Esophagus squamous epithelium (tissue), 5 donors: Measurements from ENCODE around the gene TLK1. TPM values are rescaled to one million over a fixed set of nuclear protein-coding genes. Genes with fewer than 3 reads are reported as not detected.

Experiments
- DNase-seq: peaks from one replicate; lab custom pipeline; 2025; lab: John Stamatoyannopoulos, UW
- H3K27ac ChIP-seq, 4 donors: fragments of 200-600 bp; sonication (generic); one replicate each; pipeline ENCODE4 v1.5.1; 2016 to 2019; ENCODE audit warnings: mild to moderate bottlenecking in 1 of 4
- H3K27me3 ChIP-seq, 4 donors: fragments of 200-600 bp; sonication (generic); 1 replicate in 3 of 4; 2 replicates in 1 of 4; pipeline versions ENCODE4 v1.5.1 to v1.6.0; 2017 to 2021; ENCODE audit warnings: antibody characterized with exemption in 1 of 4
- H3K36me3 ChIP-seq, 3 donors: fragments of 200-600 bp; sonication (generic); one replicate each; pipeline ENCODE4 v1.5.1; 2016 to 2019
- H3K4me1 ChIP-seq, 3 donors: fragments of 200-600 bp; sonication (generic); one replicate each; pipeline ENCODE4 v1.5.1; 2017 to 2019
- H3K4me3 ChIP-seq, 4 donors: fragments of 200-600 bp; sonication (generic); 1 replicate in 3 of 4; 2 replicates in 1 of 4; pipeline ENCODE4 v1.5.1; 2016 to 2019; ENCODE audit warnings: mild to moderate bottlenecking in 2 of 4, moderate library complexity in 1 of 4
- H3K9me3 ChIP-seq, 3 donors: fragments of 200-600 bp; sonication (generic); one replicate each; pipeline ENCODE4 v1.5.1; 2016 to 2019
- POLR2A ChIP-seq, 4 donors: fragments of 450-650 bp; IDR thresholded peaks; one replicate each; pipeline ENCODE4 v1.6.1; 2017; ENCODE audit warnings: antibody characterized with exemption in 4 of 4, mild to moderate bottlenecking in 4 of 4, moderate library complexity in 3 of 4
- WGBS, 2 donors: methylation state at CpG; one replicate each; pipeline ENCODE4 v1.1.5; 2018; 5-methylcytosine and 5-hydroxymethylcytosine counted together
- intact Hi-C: fragments of 100-400 bp; cut with DNase I; formaldehyde crosslinking; loops from one replicate; pipeline ENCODE4 v1.15.0; 2022
- total RNA-seq, 4 donors: library from RNA; depleted of rRNA; stranded (reverse); fragments of >200 nt; gene quantifications; one replicate each; pipeline ENCODE4 v1.1.0, GENCODE V29; 2016
- TF ChIP-seq, protein P1 (sequence below), 6 experiments: fragments of 450-650 bp in 4 of 6; fragments of 200-600 bp in 2 of 6; sonication (generic) in 2 of 6; IDR thresholded peaks; one replicate each; pipeline ENCODE4 v1.5.1; 2016 to 2019; ENCODE audit warnings: antibody characterized with exemption in 6 of 6, mild to moderate bottlenecking in 4 of 6, moderate library complexity in 4 of 6
- donor health status: DM: yes; HTN: yes; CAD: no.

TLK1 gene
- total RNA-seq, 4 donors from 2014 or later: 11.1 to 24.5 (median 20.0) TPM

DNA sequence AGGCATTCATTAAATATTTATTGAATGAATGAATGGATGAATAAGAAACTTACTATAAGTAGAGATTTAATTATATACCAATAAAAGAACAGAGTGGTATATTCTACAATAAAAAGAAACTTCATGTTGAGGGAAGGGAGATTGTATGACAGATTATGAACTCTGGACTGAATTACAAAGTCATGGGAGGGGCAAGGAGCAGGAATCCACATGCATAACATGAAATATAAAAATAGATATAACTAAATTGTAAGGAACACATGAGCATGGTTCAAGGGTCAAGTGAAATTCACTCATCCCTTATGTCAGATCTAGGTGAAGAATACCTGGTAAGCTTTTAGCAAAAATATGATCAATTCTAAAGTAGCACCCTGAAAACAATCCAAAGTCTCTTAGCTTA, 27.1 kb upstream of the TLK1 start:
- no peak overlapping the region for H3K27ac ChIP-seq

GRCh38 chr2:171187177-171187576, 26.5 kb upstream of the TLK1 start:
- H3K9me3 ChIP-seq: no peaks in the 10 kb centered on the region
- 95% methylated on average over 2 of the region's 2 CpGs for WGBS, 2 donors
- DNase-seq: no peak
- TF ChIP-seq POLR2A (IDR thresholded peaks at IDR 0.05): no peak
- TF ChIP-seq, protein P1, sequence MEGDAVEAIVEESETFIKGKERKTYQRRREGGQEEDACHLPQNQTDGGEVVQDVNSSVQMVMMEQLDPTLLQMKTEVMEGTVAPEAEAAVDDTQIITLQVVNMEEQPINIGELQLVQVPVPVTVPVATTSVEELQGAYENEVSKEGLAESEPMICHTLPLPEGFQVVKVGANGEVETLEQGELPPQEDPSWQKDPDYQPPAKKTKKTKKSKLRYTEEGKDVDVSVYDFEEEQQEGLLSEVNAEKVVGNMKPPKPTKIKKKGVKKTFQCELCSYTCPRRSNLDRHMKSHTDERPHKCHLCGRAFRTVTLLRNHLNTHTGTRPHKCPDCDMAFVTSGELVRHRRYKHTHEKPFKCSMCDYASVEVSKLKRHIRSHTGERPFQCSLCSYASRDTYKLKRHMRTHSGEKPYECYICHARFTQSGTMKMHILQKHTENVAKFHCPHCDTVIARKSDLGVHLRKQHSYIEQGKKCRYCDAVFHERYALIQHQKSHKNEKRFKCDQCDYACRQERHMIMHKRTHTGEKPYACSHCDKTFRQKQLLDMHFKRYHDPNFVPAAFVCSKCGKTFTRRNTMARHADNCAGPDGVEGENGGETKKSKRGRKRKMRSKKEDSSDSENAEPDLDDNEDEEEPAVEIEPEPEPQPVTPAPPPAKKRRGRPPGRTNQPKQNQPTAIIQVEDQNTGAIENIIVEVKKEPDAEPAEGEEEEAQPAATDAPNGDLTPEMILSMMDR (IDR thresholded peaks at IDR 0.05): no peak
- H3K4me1 ChIP-seq: no peaks in the 10 kb centered on the region
- intact Hi-C loops: no loop called here
- no peaks in the 10 kb centered on the region for H3K36me3 ChIP-seq
- H3K27me3 ChIP-seq: no peaks in the 10 kb centered on the region
- H3K27ac ChIP-seq: no peak overlapping the region
- H3K4me3 ChIP-seq: no peak overlapping the region

More for the DNA sequence above, 27.1 kb upstream of the TLK1 start:
- TF ChIP-seq, protein P1 (IDR thresholded peaks at IDR 0.05): no peak
- no peak for TF ChIP-seq POLR2A (IDR thresholded peaks at IDR 0.05)
- intact Hi-C loops: no loop called here
- Histone ChIP-seq H3K36me3 (no peaks in the 10 kb centered on the region), H3K27me3 (no peaks in the 10 kb centered on the region), H3K4me3 (no peak overlapping the region), H3K9me3 (no peaks in the 10 kb centered on the region), H3K4me1 (no peaks in the 10 kb centered on the region)
- no peak for DNase-seq

- Histone ChIP-seq H3K4me3 (no peak overlapping the region), H3K36me3 (no peaks in the 10 kb centered on the region), H3K4me1 (peaks cover 0 to 5% (median 0%) of the 10 kb centered on the region in 3 donors), H3K27me3 (no peaks in the 10 kb centered on the region), H3K27ac (no peak overlapping the region), H3K9me3 (no peaks in the 10 kb centered on the region)
- DNase-seq: no peak
- intact Hi-C loops: no loop called here
- WGBS, 2 donors: 19 to 41% methylated on average over 3 of the region's 3 CpGs
- TF ChIP-seq, protein P1 (IDR thresholded peaks at IDR 0.05): no peak
- no peak for TF ChIP-seq POLR2A (IDR thresholded peaks at IDR 0.05)
Measured at GRCh38 chr2:171185941-171186340, 25.2 kb upstream of the TLK1 start.

GRCh38 chr2:171185165-171185818, 24.6 kb upstream of the TLK1 start:
- no peak for TF ChIP-seq POLR2A (IDR thresholded peaks at IDR 0.05)
- TF ChIP-seq, protein P1 (IDR thresholded peaks at IDR 0.05): no peak
- Histone ChIP-seq H3K4me1 (peaks cover 0 to 5% (median 0%) of the 10 kb centered on the region in 3 donors), H3K9me3 (no peaks in the 10 kb centered on the region), H3K27me3 (no peaks in the 10 kb centered on the region), H3K4me3 (no peak overlapping the region), H3K36me3 (no peaks in the 10 kb centered on the region), H3K27ac (no peak overlapping the region)
- intact Hi-C loops: no loop called here
- WGBS, 2 donors: 72 to 81% methylated on average over 2 of the region's 2 CpGs
- no peak for DNase-seq

- no peak overlapping the region for H3K27ac ChIP-seq
- no peak for TF ChIP-seq POLR2A (IDR thresholded peaks at IDR 0.05)
- TF ChIP-seq, protein P1 (IDR thresholded peaks at IDR 0.05): no peak
- peaks cover 0 to 5% (median 0%) of the 10 kb centered on the region in 3 donors for H3K4me1 ChIP-seq
- H3K9me3 ChIP-seq: no peaks in the 10 kb centered on the region
- H3K4me3 ChIP-seq: peak overlapping the region in 1 of 4 donors; percentile 12
- intact Hi-C loops: no loop called here
- H3K27me3 ChIP-seq: no peaks in the 10 kb centered on the region
- H3K36me3 ChIP-seq: no peaks in the 10 kb centered on the region
- DNase-seq: no peak
- 41% methylated on average over 9 of the region's 9 CpGs for WGBS, 2 donors
Measured at GRCh38 chr2:171181064-171182049, 20.7 kb upstream of the TLK1 start.
